GM10248 (cell line): Measurements from ENCODE around the gene CALML5.

Experiments used
- CTCF ChIA-PET: fragments of 300-600 bp; sonication (Branson Sonifier 250); formaldehyde crosslinking; extraction: SDS; loops from one replicate; lab custom pipeline; 2021; ENCODE audit warnings: antibody characterized with exemption; lab: Yijun Ruan, JAX
- POLR2A ChIA-PET: fragments of 350-650 bp; sonication (Branson Sonifier 250); formaldehyde crosslinking; extraction: SDS; loops from one replicate; lab custom pipeline; 2020; ENCODE audit warnings: antibody characterized with exemption; lab: Yijun Ruan, JAX
- DNase-seq: peaks from one replicate; pipeline ENCODE4 v3.0.0; 2012; ENCODE audit errors: extremely low spot score
- TF ChIP-seq, protein P1 (sequence below): IDR thresholded peaks from 2 replicates; pipeline ENCODE4 v1.5.1; 2012; ENCODE audit warnings: mild to moderate bottlenecking, low read depth; ENCODE audit errors: extremely low read depth, missing control alignments, control extremely low read depth

CALML5 gene

GRCh38 chr10:5497948-5498730, 1.2 kb downstream of the CALML5 start:
- TF ChIP-seq, protein P1, sequence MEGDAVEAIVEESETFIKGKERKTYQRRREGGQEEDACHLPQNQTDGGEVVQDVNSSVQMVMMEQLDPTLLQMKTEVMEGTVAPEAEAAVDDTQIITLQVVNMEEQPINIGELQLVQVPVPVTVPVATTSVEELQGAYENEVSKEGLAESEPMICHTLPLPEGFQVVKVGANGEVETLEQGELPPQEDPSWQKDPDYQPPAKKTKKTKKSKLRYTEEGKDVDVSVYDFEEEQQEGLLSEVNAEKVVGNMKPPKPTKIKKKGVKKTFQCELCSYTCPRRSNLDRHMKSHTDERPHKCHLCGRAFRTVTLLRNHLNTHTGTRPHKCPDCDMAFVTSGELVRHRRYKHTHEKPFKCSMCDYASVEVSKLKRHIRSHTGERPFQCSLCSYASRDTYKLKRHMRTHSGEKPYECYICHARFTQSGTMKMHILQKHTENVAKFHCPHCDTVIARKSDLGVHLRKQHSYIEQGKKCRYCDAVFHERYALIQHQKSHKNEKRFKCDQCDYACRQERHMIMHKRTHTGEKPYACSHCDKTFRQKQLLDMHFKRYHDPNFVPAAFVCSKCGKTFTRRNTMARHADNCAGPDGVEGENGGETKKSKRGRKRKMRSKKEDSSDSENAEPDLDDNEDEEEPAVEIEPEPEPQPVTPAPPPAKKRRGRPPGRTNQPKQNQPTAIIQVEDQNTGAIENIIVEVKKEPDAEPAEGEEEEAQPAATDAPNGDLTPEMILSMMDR, result no peak
- DNase-seq, result no peak
- ChIA-PET POLR2A (no interaction called here), CTCF (interaction anchor here (1.5 kb wide), 1 partner anchor 11 kb away, joined by 3 read pairs; no protein-coding TSS in a partner anchor)

- ChIA-PET POLR2A (no interaction called here), CTCF (no interaction called here)
- DNase-seq, result no peak
- TF ChIP-seq, protein P1, result no peak
These were observed 2.1 kb downstream of the CALML5 start for GRCh38 chr10:5497289-5497688.

- CTCF ChIA-PET, result no interaction called here
- no peak for DNase-seq
- TF ChIP-seq, protein P1, result no peak
- POLR2A ChIA-PET, result no interaction called here
These were observed 2.8 kb downstream of the CALML5 start for GRCh38 chr10:5496261-5497250.

GRCh38 chr10:5494611-5495010, 4.8 kb downstream of the CALML5 start:
- TF ChIP-seq, protein P1, result no peak
- CTCF ChIA-PET, result interaction anchor here (0.9 kb wide), 1 partner anchor 11 kb away, joined by 3 read pairs; no protein-coding TSS in a partner anchor
- DNase-seq, result no peak
- POLR2A ChIA-PET, result interaction anchor here (0.7 kb wide), 1 partner anchor 918 kb away, joined by 3 read pairs; no protein-coding TSS in a partner anchor

GRCh38 chr10:5493691-5494090, 5.7 kb downstream of the CALML5 start:
- CTCF ChIA-PET, result interaction anchor here (0.9 to 1.0 kb wide), 2 partner anchors 8 to 129 kb away, joined by 3 read pairs; no protein-coding TSS in a partner anchor
- POLR2A ChIA-PET, result interaction anchor here (0.7 kb wide), 1 partner anchor 919 kb away, joined by 3 read pairs; no protein-coding TSS in a partner anchor

More at GRCh38 chr10:5493691-5494090, 5.7 kb downstream of the CALML5 start:
- DNase-seq, result no peak
- TF ChIP-seq, protein P1, result no peak
